HTR-8/SVneo (cell line): ENCODE data around the gene MAD1L1.
"Not testable (repeated sequence)": the region's sequence is repeated elsewhere in the genome, so short reads cannot be mapped to it uniquely, and the experiment has no call there.

Experiments used
- DNase-seq: peaks from one replicate; pipeline ENCODE4 v3.0.0; 2011; ENCODE audit warnings: low spot score, mixed read lengths; ENCODE audit not compliant: insufficient read length
- FAIRE-seq: peaks from 2 replicates; lab custom pipeline; 2011; peaks lifted over from hg19 to GRCh38; lab: Jason Lieb, UNC

The MAD1L1 gene

DNA sequence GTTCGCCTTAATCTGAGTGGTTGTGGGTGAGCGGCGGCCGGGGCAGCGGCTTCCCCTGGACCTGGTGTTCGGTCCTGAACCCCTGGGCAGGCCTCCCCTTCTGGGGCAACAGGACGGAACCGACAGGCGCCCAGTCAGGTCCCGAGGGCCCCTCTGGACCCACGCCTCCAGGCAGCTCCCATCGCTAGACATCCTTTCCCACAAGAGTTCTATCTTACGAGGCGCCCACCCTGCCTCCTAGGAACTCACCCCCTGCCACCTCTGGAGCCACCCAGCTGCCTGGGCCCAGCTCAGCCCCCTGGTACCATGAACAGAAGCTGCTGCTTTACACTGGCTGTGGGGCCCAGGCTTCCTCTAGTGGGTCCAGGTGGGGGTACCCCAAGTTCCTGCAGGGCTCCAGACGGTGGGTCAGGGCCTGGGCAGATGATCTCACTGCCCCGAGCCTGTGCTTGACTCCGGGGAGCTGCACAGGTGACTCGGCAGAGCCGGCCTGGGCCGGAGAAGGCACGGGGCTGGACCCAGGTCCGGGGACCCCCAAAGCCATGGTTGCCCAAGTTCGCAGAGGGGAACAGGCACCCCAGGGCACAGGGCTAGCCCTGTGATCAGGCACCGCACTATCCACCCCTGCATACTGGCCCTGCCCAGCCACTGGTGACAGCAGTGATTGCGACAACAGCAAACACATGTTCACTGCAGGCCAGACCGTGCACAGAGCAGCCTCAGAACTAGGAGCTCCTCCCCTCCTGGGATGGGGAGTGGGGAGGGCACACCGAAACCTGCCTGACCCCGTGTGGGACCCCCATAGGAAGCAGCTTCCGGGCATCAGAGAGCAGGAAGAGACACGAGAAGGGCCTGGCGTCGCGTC lies 382.4 kb downstream of the MAD1L1 start:
- FAIRE-seq (peak; percentile 13), DNase-seq (no peak)

GRCh38 chr7:1849351-1850041 lies 383.2 kb downstream of the MAD1L1 start:
- FAIRE-seq, result no peak

DNA sequence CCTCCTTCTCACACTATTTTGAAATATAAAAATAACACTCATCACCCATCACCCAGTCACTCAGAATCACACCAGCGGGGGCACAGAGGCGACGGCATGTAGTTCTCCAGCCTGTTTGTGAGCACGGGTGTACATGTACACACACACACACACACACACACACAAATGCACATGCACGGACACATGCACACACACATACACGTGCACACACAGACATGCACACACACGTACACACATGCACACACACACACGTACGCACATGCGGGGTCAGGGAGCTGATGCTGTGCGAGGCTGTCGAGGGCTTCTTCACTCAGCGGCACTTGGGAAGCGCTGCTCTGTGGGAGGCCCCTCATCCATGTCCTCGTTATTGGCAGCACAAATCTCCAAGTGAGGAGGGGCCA lies 383.8 kb downstream of the MAD1L1 start:
- FAIRE-seq, result no peak

More at GRCh38 chr7:1849351-1850041, 383.2 kb downstream of the MAD1L1 start:
- no peak for DNase-seq

DNA sequence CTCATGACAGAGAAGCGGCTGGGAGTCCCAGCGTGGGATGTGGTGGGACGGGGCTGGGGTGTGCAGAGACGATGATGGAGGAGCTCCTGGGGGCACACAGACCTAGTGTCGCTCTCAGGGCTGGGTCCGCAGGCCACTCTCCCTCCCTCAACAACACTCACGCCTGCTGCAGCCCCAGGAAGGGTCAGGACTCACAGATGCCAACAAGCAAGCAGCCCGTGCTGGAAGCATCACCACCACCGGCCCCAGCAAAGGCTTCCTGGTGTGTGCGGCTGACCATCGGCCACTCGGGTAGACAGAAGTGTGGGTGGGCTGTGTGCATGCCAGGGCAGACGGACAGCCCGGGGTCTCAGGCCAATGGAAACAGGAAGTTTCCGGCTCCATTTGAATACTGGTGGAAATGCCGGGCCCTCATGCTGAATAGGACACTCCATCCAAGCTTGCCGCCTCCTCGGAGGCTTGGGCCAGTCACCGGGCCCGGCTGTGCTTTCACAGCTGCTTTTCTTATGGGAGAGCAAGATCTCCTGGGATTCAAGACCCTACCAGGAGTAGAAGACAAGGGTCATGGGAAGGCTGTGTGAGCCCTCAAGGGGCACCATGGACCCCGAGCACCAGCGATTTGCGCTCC lies 384.6 kb downstream of the MAD1L1 start:
- FAIRE-seq (no peak), DNase-seq (no peak)

More for the DNA sequence above, 383.8 kb downstream of the MAD1L1 start:
- no peak for DNase-seq

DNA sequence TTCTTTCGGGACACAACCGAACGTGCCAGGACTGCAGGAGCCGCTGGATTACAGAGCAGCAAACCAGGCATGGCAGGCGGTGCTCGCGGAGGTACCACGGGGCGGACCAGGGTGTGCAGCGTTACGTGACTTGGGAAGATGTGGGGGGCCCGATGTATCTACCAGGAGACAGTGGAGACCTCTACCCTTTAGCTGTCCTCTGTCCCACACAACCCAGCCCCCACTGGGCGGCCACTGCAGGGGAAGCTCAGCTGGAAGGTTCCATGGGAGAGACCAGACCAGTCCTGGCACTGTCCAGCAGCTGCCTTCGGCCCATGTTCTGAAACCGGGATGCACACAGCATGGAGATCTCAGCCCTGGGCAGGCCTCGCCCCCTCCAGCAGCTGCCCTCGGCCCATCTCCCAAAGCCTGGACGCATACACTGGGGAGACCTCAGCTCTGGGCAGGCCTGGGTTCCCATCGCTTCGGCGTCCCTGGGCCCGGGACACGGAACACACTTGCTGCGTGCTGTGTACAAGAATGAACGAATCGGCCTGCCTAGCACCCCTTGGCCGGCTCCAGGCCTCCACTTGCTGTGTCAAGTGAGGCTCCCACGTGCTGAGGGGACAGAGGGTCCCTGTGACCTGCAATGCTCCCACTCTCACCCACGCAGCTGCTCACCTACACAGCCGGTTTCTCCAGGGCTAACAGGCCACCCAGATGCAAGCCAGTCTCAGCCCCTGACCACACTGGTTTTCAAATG lies 385.3 kb downstream of the MAD1L1 start:
- FAIRE-seq, result no peak

GRCh38 chr7:1846331-1847065 lies 386.2 kb downstream of the MAD1L1 start:
- DNase-seq, result no peak
- FAIRE-seq, result peak; percentile 28

More for the DNA sequence above, 385.3 kb downstream of the MAD1L1 start:
- no peak for DNase-seq

- DNase-seq (no peak), FAIRE-seq (no peak)
These were observed 387.0 kb downstream of the MAD1L1 start for GRCh38 chr7:1845536-1846311.

DNA sequence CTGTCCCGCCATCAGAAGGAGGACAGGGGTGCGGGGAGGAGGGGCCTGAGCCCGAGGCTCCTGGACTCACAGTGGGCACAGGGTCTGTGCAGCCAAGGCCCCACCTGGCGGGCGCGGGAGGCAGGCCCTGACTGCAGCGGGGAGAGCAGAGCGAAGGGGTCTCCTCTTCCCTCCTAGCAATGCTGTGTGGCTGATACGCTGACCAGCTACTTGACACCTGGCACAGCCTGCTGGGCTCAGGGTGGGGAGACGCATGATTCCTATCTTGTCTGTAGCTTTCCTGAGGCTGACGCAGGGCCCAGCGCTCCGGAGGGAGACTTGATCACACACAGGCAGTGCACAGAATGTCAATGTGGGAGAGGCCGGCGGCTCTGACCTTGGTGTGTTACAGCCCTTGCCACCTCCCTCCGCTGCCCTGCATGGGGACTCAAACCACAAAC lies 387.8 kb downstream of the MAD1L1 start:
- no peak for FAIRE-seq

GRCh38 chr7:1844336-1844950 lies 388.3 kb downstream of the MAD1L1 start:
- DNase-seq, result no peak
- no peak for FAIRE-seq

More for the DNA sequence above, 387.8 kb downstream of the MAD1L1 start:
- no peak for DNase-seq

GRCh38 chr7:1843921-1844335 lies 388.8 kb downstream of the MAD1L1 start:
- DNase-seq (no peak), FAIRE-seq (no peak)

DNA sequence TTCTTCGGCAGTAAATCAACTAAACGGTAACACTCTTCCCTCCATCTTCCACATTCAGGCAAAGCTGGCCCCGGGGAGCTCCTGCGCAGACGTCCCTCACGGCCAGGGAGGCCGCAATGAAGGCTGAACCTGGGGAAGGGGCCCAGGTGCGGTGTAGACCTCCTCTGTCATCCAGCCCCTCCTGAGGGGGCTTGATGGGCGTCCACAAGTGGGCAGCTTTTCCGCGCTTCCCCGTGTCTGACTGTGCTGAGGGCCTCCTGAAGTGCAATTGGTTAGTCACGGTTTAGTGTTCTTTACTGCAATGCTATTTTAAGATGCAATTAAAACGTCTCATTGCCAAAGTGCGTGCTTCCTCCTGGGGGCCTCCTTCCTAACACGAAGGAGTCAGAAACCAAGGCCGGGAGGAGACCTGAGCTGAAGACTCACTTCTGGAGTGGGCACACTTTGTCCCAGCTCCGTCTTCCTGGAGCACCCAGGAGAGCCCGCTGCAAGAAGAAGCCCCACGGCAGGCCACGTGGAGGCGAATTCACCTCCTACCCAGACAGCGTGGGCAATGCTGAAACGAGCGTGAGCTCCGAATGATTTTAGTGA lies 389.4 kb downstream of the MAD1L1 start:
- no peak for DNase-seq
- no peak for FAIRE-seq

DNA sequence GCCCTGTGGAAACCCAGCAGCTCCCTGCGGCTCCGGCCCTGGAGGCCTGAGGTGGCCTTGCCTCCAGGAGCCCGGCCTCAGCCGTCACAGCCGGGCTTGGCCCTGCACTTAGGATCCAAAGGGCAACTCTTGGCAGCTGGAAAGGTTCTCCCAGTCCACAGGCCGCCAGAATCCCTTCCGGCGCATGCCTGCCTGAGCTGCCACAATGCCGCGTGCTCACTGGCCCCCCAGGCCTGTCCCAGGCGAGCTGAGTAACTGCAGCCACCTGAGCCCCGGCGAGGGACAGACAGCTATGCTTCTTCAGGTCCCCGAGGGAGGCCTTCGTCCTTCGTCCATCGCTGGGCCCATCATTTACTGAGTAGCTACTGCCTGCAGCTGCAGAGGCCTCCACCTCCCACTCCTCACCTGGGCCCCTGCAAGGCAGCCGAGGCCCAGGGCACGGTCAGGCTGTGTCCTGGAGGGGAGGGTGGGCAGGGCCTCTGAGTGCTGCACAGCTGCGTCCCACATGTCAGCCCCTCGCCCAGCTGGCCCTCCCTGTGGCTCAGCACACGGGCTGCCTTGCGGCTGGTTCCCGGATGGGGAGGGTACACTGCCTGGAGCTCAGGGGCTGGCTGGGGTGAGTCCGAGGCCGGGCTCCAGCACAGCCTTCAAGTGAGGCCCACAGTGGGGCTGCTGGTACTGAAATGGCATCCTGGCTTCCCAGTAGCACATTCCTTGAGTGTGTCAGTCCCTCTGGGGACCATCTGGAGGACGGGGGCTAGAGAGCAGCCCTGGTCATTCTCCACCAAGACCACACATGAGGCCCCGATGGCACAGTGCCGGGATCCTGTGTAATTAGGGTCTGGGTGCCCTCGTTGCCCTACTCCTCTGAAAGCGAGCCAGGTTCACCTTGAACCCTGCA lies 390.2 kb downstream of the MAD1L1 start:
- FAIRE-seq, result no peak
- no peak for DNase-seq

DNA sequence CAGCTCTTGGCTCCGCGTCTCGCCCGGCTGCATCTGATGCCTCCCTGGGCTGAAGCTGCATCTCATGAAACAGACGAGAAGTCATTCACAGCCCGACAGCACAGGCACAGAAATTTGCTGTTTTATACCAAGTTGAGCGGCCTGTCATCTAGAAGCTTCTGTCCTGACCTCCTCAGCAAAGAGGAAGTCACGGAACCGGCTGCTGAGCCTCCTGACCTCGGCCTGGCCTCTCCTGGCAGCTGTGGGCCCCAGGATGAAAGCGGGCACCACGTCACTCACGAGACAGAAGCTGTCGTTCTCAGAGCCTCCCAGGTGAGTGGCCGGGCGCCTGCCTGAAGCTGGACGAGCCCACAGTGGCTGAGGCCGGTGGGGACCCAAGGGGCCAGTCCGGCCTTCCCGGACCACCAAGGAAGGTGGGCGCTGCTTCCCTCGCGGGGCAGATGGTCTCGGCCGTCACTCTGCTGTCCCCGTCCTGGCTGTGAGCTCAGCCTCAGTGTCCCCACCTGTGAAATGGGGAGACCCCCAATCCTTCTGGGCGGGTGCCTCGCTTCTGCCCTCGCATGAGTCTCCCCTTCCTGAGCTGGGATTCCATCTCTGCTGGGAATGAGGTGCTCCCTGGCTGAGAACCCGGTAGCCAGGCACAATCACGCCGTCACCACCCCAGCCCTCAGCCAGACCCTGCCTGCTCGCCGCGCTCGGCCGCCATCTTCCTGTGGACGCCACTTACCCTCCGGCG lies 391.3 kb downstream of the MAD1L1 start:
- not testable (repeated sequence) for FAIRE-seq

GRCh38 chr7:1840744-1841143 lies 392.0 kb downstream of the MAD1L1 start:
- not testable (repeated sequence) for DNase-seq, FAIRE-seq

More for the DNA sequence above, 391.3 kb downstream of the MAD1L1 start:
- DNase-seq, result not testable (repeated sequence)

DNA sequence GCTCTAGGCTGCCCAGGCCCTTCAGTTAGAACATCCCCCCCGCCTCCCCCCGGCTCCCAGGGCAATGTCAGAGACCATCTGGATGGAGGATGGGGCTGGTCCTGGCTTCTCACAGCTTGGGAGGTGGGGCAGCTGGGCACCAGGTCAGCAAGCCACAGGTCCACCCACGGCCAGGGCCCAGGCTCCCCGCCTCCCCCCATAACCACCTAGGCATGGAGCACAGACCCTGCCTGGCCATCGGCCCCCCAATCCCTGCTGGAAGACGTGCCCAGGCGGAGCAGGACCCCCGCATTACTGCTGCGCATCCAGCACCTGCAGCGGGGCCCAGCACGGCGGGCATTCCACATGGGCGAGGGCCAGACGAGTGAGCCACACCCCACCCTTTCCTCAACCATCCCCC lies 393.0 kb downstream of the MAD1L1 start:
- DNase-seq (no peak), FAIRE-seq (no peak)

DNA sequence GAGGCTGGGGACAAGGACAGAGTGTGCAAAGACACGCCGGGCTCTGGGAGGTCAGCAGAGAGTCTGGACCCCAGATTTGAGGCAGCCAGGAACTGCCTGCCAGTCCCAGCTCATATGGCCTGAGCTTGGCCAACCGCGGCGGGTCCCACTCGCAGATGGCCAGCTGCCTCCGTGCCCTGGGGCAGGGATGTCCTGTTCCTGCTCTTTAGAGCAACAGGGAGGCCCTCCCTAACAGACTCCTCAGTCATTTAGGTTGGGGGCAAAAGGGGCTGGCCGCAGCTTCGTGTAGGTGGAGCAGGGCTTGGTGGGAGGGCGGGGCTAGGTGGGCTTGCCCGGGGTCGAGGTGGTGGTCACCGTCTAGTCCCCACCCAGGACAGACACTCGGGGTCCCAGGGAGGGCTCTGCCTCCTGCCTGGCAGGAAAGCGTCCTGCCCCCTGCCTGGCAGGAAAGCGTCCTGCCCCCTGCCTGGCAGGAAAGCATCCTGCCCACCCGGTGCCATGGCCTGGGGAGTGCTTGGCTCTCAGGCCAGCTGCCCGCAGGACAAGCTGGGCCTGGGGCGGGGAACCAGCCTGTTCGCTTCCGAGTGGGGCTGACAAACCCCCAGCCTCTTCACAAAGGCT lies 393.7 kb downstream of the MAD1L1 start:
- FAIRE-seq, DNase-seq: not testable (repeated sequence)
